HCT116 (cell line): ENCODE data around the gene RAB31. TPM values are rescaled to one million over a fixed set of nuclear protein-coding genes. Genes with fewer than 3 reads are reported as not detected.

Source experiments
- ATAC-seq: fragments of 200-7000 bp; cut with Tn5 transposase; 2 replicates; pipeline ENCODE4 v1.9.1; 2020; ENCODE audit warnings: mild to moderate bottlenecking, moderate library complexity
- BruUV-seq: library from RNA; stranded (reverse); fragments of 400-500 nt; replicated peaks from 2 replicates; lab custom pipeline; 2021; lab: Mats Ljungman, UMichigan
- CTCF ChIA-PET: fragments of 300-600 bp; sonication (Branson Sonifier 250); formaldehyde crosslinking; loops from one replicate; lab custom pipeline; 2021; ENCODE audit warnings: antibody characterized with exemption; lab: Charles Lee
- POLR2A ChIA-PET: fragments of 300-600, 350-600 bp; sonication (Branson Sonifier 250); formaldehyde crosslinking; loops from one replicate; lab custom pipeline; 2021; ENCODE audit warnings: antibody characterized with exemption; lab: Charles Lee
- RAD21 ChIA-PET, 2 experiments: fragments of 300-600 bp; sonication (Branson Sonifier 250); formaldehyde crosslinking; loops; one replicate each; lab custom pipeline; 2023; ENCODE audit warnings: low total read pairs in 2 of 2; ENCODE audit not compliant: uncharacterized antibody in 2 of 2, unreplicated experiment in 2 of 2, low non-redundant PET in 1 of 2; lab: Charles Lee
- DNase-seq: peaks from one replicate; pipeline ENCODE4 v3.0.0-alpha.2; 2010; ENCODE audit warnings: low read depth, low spot score
- H2AFZ ChIP-seq: fragments of 200-600 bp; shearing (Covaris generic), sonication (generic); 2 replicates; pipeline ENCODE4 v1.6.1; 2017; ENCODE audit warnings: low read depth, mixed run types, mixed read lengths, antibody characterized with exemption, low read length; ENCODE audit not compliant: poor library complexity, severe bottlenecking
- H3K27ac ChIP-seq: 2 replicates; pipeline ENCODE4 v1.5.1; 2012; ENCODE audit warnings: low read depth, low read length
- H3K27me3 ChIP-seq: fragments of 200-600 bp; sonication (generic); 2 replicates; pipeline ENCODE4 v1.6.1; 2016; ENCODE audit warnings: mixed run types, low read length, mixed read lengths; ENCODE audit not compliant: insufficient read depth
- H3K36me3 ChIP-seq, 2 experiments: fragments of 200-500 bp in 1 of 2; fragments of 200-600 bp in 1 of 2; sonication (Bioruptor generic) in 1 of 2; sonication (generic) in 1 of 2; 2 replicates each; pipeline versions ENCODE4 v1.5.1 to v1.6.1; 2014 to 2016; ENCODE audit warnings: low read length in 2 of 2, inconsistent platforms in 1 of 2, mixed read lengths in 1 of 2, mixed run types in 1 of 2; ENCODE audit not compliant: insufficient read depth in 2 of 2, control insufficient read depth in 1 of 2
- H3K4me1 ChIP-seq, 2 experiments: fragments of 200-600 bp in 1 of 2; sonication (generic) in 1 of 2; 2 replicates each; pipeline versions ENCODE4 v1.5.1 to v1.6.1; 2012 to 2017; ENCODE audit warnings: low read length in 2 of 2, inconsistent platforms in 1 of 2, mild to moderate bottlenecking in 1 of 2, mixed read lengths in 1 of 2, mixed run types in 1 of 2, moderate library complexity in 1 of 2; ENCODE audit not compliant: insufficient read depth in 2 of 2, control insufficient read depth in 1 of 2
- H3K4me2 ChIP-seq: fragments of 200-600 bp; sonication (generic); 2 replicates; pipeline ENCODE4 v1.6.1; 2017; ENCODE audit warnings: mixed run types, low read length, mixed read lengths
- H3K4me3 ChIP-seq, 2 experiments: fragments of 200-600 bp in 1 of 2; sonication (generic) in 1 of 2; replicated peaks in 1 of 2; 2 replicates each; pipeline ENCODE4 v1.5.1; 2011 to 2016; ENCODE audit warnings: low read length in 2 of 2, control low read depth in 1 of 2, low read depth in 1 of 2, mild to moderate bottlenecking in 1 of 2, mixed read lengths in 1 of 2, mixed run types in 1 of 2
- H3K79me2 ChIP-seq: fragments of 200-600 bp; sonication (generic); 2 replicates; pipeline ENCODE4 v1.6.1; 2017; ENCODE audit warnings: mild to moderate bottlenecking, mixed run types, low read length, moderate library complexity, mixed read lengths; ENCODE audit not compliant: insufficient read depth
- H3K9ac ChIP-seq: fragments of 200-600 bp; sonication (generic); 2 replicates; pipeline ENCODE4 v1.6.1; 2016; ENCODE audit warnings: low read length, mixed read lengths
- H3K9me2 ChIP-seq: fragments of 200-600 bp; sonication (generic), shearing (Covaris generic); 2 replicates; pipeline ENCODE4 v1.6.1; 2017; ENCODE audit warnings: mixed run types, mild to moderate bottlenecking, moderate library complexity; ENCODE audit not compliant: insufficient read depth
- H3K9me3 ChIP-seq, 2 experiments: fragments of 200-500 bp in 1 of 2; fragments of 200-600 bp in 1 of 2; sonication (Bioruptor generic) in 1 of 2; sonication (generic) in 1 of 2; 2 replicates each; pipeline ENCODE4 v1.6.1; 2014 to 2017; ENCODE audit warnings: low read length in 2 of 2, mixed read lengths in 2 of 2, inconsistent platforms in 1 of 2, low read depth in 1 of 2, mild to moderate bottlenecking in 1 of 2, mixed run types in 1 of 2, moderate library complexity in 1 of 2; ENCODE audit not compliant: control insufficient read depth in 1 of 2, insufficient read depth in 1 of 2
- H4K20me1 ChIP-seq: fragments of 200-600 bp; sonication (generic), shearing (Covaris generic); 2 replicates; pipeline ENCODE4 v1.6.1; 2017; ENCODE audit warnings: mixed run types, mild to moderate bottlenecking, moderate library complexity; ENCODE audit not compliant: insufficient read depth
- ATF3 ChIP-seq: IDR thresholded peaks from 2 replicates; pipeline ENCODE4 v1.6.1; 2012
- CBX3 ChIP-seq: IDR thresholded peaks from 2 replicates; pipeline ENCODE4 v1.6.1; 2012; ENCODE audit warnings: low read depth
- CTCF ChIP-seq, 3 experiments: fragments of 200-600 bp in 1 of 3; sonication (generic) in 1 of 3; IDR thresholded peaks in 2 of 3; conservative IDR thresholded peaks in 1 of 3; 2 replicates each; pipeline ENCODE4 v1.5.1; 2012 to 2017; ENCODE audit warnings: low read depth in 2 of 3, low read length in 2 of 3, antibody characterized with exemption in 1 of 3, borderline replicate concordance in 1 of 3, control low read depth in 1 of 3, mild to moderate bottlenecking in 1 of 3, mixed read lengths in 1 of 3, mixed run types in 1 of 3, moderate library complexity in 1 of 3; ENCODE audit not compliant: insufficient read depth in 1 of 3
- EGR1 ChIP-seq: IDR thresholded peaks from 2 replicates; pipeline ENCODE4 v1.6.1; 2012; ENCODE audit warnings: low read depth
- ELF1 ChIP-seq: IDR thresholded peaks from 2 replicates; pipeline ENCODE4 v1.6.1; 2012; ENCODE audit warnings: low read depth, borderline replicate concordance
- EZH2phosphoT487 ChIP-seq: fragments of 200-600 bp; IDR thresholded peaks from 2 replicates; pipeline ENCODE4 v1.6.1; 2018; ENCODE audit warnings: antibody characterized with exemption, borderline replicate concordance
- FOSL1 ChIP-seq: IDR thresholded peaks from 2 replicates; pipeline ENCODE4 v1.6.1; 2012; ENCODE audit warnings: low read depth
- MAX ChIP-seq: IDR thresholded peaks from 2 replicates; pipeline ENCODE4 v1.6.1; 2012
- POLR2AphosphoS5 ChIP-seq: IDR thresholded peaks from 2 replicates; pipeline ENCODE4 v1.6.1; 2011; ENCODE audit warnings: mild to moderate bottlenecking, low read depth, low read length, moderate library complexity
- RAD21 ChIP-seq: IDR thresholded peaks from 2 replicates; pipeline ENCODE4 v1.6.1; 2012; ENCODE audit warnings: low read depth, mild to moderate bottlenecking
- SIN3A ChIP-seq: IDR thresholded peaks from 2 replicates; pipeline ENCODE4 v1.6.1; 2012; ENCODE audit warnings: low read depth
- SP1 ChIP-seq: IDR thresholded peaks from 2 replicates; pipeline ENCODE4 v1.6.1; 2012; ENCODE audit warnings: low read depth
- SRF ChIP-seq: IDR thresholded peaks from 2 replicates; pipeline ENCODE4 v1.6.1; 2012; ENCODE audit warnings: low read depth
- TCF7L2 ChIP-seq: IDR thresholded peaks from 2 replicates; pipeline ENCODE4 v1.7.0; 2011; ENCODE audit warnings: borderline replicate concordance, inconsistent platforms; ENCODE audit not compliant: insufficient read depth, insufficient read length; ENCODE audit errors: extremely low read depth
- YY1 ChIP-seq: IDR thresholded peaks from 2 replicates; pipeline ENCODE4 v1.6.1; 2011; ENCODE audit warnings: low read length, low read depth, moderate library complexity, mild to moderate bottlenecking; ENCODE audit not compliant: insufficient replicate concordance; ENCODE audit errors: extremely low read depth
- ZFX ChIP-seq: fragments of 450-650 bp; IDR thresholded peaks from 2 replicates; pipeline ENCODE4 v1.6.1; 2017
- intact Hi-C: fragments of 100-400 bp; cut with micrococcal nuclease; formaldehyde crosslinking; loops from 2 replicates; pipeline ENCODE4 v1.10.0; 2022
- total RNA-seq: library from RNA; stranded (reverse); gene quantifications from one replicate; pipeline ENCODE4 v1.2.1, GENCODE V29; 2021; ENCODE audit not compliant: unreplicated experiment

Gene RAB31
- total RNA-seq, 1 experiment from 2014 or later = 46.9 TPM

GRCh38 chr18:9820719-9821118 lies 112.6 kb downstream of the RAB31 start (continued):
- no peak for TF ChIP-seq CTCF (IDR thresholded peaks at IDR 0.05 in 2 of 3, conservative IDR thresholded peaks at IDR 0.05 in 1 of 3; ENCODE audit: borderline replicate concordance in 1 of 3, insufficient read depth in 1 of 3, low read depth in 2 of 3, low read length in 2 of 3)

- Histone ChIP-seq H3K4me2 (no peak overlapping the region), H3K4me3 (no peak overlapping the region), H2AFZ (no peak overlapping the region), H3K79me2 (no peaks in the 10 kb centered on the region), H3K9ac (no peak overlapping the region), H3K9me2 (no peaks in the 10 kb centered on the region), H3K36me3 (no peaks in the 10 kb centered on the region), H3K9me3 (no peaks in the 10 kb centered on the region), H3K27ac (no peak overlapping the region), H4K20me1 (no peaks in the 10 kb centered on the region), H3K4me1 (peaks cover 42 to 48% of the 10 kb centered on the region in 2 experiments), H3K27me3 (no peaks in the 10 kb centered on the region)
- TF ChIP-seq TCF7L2 = no peak
- TF ChIP-seq ATF3 = no peak
- no peak for TF ChIP-seq MAX
- TF ChIP-seq RAD21 = no peak
- no peak for TF ChIP-seq EZH2phosphoT487
- no peak for TF ChIP-seq EGR1
- TF ChIP-seq SIN3A = no peak
- TF ChIP-seq CBX3 = no peak
- TF ChIP-seq POLR2AphosphoS5 = no peak
- no peak for TF ChIP-seq SP1
- no peak for TF ChIP-seq ZFX
- no peak for TF ChIP-seq ELF1
- no peak for TF ChIP-seq YY1
- TF ChIP-seq SRF = no peak
- TF ChIP-seq FOSL1 = no peak
- ChIA-PET RAD21 (no interaction called here), POLR2A (no interaction called here), CTCF (no interaction called here)
- no TSS peak for BruUV-seq
- no peak for DNase-seq
- no peak for ATAC-seq
- intact Hi-C loops = loop anchor here (10.0 kb wide), 1 partner anchor 132 kb away; no protein-coding TSS in a partner anchor
Measured at GRCh38 chr18:9822587-9823185, 114.6 kb downstream of the RAB31 start.
